ENCODE measurements around the gene VASH2.

VASH2 gene

DNA sequence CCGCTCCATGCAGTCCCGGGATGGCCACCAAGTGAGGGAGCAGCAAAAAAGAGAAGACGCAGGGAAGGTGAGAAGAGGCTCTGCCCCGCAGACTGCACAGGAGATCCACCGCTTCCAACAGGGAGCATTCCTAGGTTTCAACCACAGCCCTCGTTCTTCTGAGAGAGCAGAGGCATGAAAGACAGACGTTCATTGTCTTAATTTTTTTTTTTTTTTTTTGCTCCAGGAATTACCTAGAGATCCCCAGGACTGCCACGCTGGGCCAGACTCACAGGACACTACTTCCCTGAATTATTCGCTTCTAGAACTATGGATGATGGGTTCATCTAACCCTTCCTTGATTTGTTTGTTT lies 33.2 kb upstream of the VASH2 start:
- Histone ChIP-seq H3K4me1 (ENCODE audit: control insufficient read depth in 1 of 2, insufficient read depth in 1 of 2, low read depth in 1 of 2, low read length in 1 of 2) (peaks cover 8% of the 10 kb centered on the region in 2 experiments), H3K4me3 (ENCODE audit: low read depth in 1 of 2, low read length in 1 of 2) (no peak overlapping the region), H3K9me3 (no peaks in the 10 kb centered on the region), H3K27me3 (no peaks in the 10 kb centered on the region), H3K36me3 (no peaks in the 10 kb centered on the region), H3K27ac (no peak overlapping the region)
- TF ChIP-seq, protein P1, sequence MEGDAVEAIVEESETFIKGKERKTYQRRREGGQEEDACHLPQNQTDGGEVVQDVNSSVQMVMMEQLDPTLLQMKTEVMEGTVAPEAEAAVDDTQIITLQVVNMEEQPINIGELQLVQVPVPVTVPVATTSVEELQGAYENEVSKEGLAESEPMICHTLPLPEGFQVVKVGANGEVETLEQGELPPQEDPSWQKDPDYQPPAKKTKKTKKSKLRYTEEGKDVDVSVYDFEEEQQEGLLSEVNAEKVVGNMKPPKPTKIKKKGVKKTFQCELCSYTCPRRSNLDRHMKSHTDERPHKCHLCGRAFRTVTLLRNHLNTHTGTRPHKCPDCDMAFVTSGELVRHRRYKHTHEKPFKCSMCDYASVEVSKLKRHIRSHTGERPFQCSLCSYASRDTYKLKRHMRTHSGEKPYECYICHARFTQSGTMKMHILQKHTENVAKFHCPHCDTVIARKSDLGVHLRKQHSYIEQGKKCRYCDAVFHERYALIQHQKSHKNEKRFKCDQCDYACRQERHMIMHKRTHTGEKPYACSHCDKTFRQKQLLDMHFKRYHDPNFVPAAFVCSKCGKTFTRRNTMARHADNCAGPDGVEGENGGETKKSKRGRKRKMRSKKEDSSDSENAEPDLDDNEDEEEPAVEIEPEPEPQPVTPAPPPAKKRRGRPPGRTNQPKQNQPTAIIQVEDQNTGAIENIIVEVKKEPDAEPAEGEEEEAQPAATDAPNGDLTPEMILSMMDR (IDR thresholded peaks at IDR 0.05) = no peak

DNA sequence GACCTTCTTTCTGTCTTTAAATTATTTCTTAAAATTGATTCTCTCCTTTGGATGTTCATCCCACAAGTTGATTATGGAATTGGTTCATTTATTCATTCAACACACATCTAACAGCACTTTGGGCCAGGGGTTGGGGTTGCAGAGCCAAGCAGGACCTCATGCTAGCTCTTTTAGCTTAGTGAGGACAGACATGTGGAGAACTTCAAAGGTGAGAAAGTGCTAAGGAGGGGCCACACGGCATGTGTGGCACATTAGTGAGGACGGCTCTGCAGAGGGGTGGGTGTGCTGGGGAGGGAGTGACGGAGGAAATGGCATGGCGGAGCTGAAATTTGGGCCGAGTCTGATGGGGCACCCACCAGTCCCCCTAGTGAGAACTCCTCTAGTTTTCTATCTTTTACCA lies 32.5 kb upstream of the VASH2 start:
- H3K4me3 ChIP-seq (ENCODE audit: low read depth in 1 of 2, low read length in 1 of 2) = no peak overlapping the region
- H3K27ac ChIP-seq = no peak overlapping the region
- TF ChIP-seq, protein P1 (IDR thresholded peaks at IDR 0.05) = no peak
- H3K27me3 ChIP-seq = no peaks in the 10 kb centered on the region
- H3K4me1 ChIP-seq (ENCODE audit: control insufficient read depth in 1 of 2, insufficient read depth in 1 of 2, low read depth in 1 of 2, low read length in 1 of 2) = peaks cover 8% of the 10 kb centered on the region in 2 experiments
- H3K9me3 ChIP-seq = no peaks in the 10 kb centered on the region
- no peaks in the 10 kb centered on the region for H3K36me3 ChIP-seq

DNA sequence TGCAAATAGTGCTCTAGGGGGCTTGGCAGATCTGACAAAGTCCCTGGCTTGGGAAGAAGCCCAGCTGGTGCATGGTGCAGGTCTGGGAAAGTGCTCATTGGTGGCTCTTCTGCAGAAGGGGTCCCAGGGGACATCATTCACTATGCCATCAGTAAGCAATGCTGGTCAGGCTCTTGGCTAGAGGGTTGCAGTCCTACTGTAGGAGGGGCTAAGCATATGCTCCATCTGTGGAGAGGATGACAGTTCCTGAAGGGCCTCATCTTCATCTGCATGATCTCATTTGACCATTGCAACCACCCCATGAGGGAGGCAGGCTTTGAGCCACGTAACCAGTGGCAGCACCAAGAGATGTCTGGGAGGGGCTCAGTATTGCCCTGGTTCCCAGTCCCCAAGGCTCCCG lies 31.5 kb upstream of the VASH2 start:
- Histone ChIP-seq H3K9me3 (no peaks in the 10 kb centered on the region), H3K4me3 (ENCODE audit: low read depth in 1 of 2, low read length in 1 of 2) (no peak overlapping the region)
- TF ChIP-seq, protein P1 (IDR thresholded peaks at IDR 0.05) = no peak

DNA sequence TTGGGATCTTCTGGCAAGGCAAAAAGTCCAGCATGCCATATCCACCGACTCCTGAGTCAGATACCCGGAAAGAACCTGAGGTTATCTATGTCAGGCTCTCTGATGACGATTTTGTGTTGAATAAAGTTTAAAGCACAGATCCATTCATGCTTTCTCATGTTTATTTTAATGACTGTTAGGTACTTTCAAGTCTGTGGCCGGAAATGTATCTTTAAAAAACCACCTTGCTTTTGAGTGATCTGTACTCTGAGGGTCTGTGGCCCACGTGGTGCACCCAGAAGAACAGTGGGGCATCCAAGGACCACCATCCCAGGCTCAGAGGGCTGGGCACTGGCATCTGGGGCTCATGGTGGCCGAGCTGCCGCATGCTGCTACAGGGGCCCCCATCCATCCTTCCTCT lies 30.1 kb upstream of the VASH2 start:
- H3K27ac ChIP-seq = no peak overlapping the region
- H3K4me1 ChIP-seq (ENCODE audit: control insufficient read depth in 1 of 2, insufficient read depth in 1 of 2, low read depth in 1 of 2, low read length in 1 of 2) = peaks cover 8% of the 10 kb centered on the region in 2 experiments
- H3K4me3 ChIP-seq (ENCODE audit: low read depth in 1 of 2, low read length in 1 of 2) = no peak overlapping the region
- H3K9me3 ChIP-seq = no peaks in the 10 kb centered on the region
- H3K27me3 ChIP-seq = peaks cover 13% of the 10 kb centered on the region
- TF ChIP-seq, protein P1 (IDR thresholded peaks at IDR 0.05) = no peak
- no peaks in the 10 kb centered on the region for H3K36me3 ChIP-seq

More for the DNA sequence above, 31.5 kb upstream of the VASH2 start:
- Histone ChIP-seq H3K36me3 (no peaks in the 10 kb centered on the region), H3K27me3 (peaks cover under 1% of the 10 kb centered on the region), H3K4me1 (ENCODE audit: control insufficient read depth in 1 of 2, insufficient read depth in 1 of 2, low read depth in 1 of 2, low read length in 1 of 2) (peaks cover 8% of the 10 kb centered on the region in 2 experiments), H3K27ac (no peak overlapping the region)

DNA sequence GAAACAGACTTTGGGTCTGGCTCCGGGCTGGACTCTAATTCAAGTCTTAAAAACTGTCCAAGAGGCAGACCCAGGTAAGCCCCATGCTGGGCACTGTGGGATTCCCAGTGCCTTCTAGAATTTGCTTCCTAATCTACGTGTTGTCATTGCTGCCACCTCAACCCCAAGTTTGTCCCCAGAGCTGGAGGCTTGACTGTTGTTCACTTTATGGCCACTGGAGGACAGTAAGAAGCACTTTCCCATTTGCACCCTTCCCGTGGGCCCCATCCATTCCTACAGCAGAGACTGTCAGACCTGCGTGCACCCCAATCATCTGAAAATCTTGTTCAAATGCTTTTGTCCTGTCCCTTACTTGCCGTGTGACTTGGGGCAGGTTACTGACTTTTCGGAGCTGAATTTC lies 29.4 kb upstream of the VASH2 start:
- Histone ChIP-seq H3K27me3 (peaks cover 13% of the 10 kb centered on the region), H3K9me3 (no peaks in the 10 kb centered on the region), H3K4me1 (ENCODE audit: control insufficient read depth in 1 of 2, insufficient read depth in 1 of 2, low read depth in 1 of 2, low read length in 1 of 2) (peaks cover 8% of the 10 kb centered on the region in 2 experiments), H3K36me3 (no peaks in the 10 kb centered on the region), H3K27ac (no peak overlapping the region), H3K4me3 (ENCODE audit: low read depth in 1 of 2, low read length in 1 of 2) (no peak overlapping the region)
- TF ChIP-seq, protein P1 (IDR thresholded peaks at IDR 0.05) = no peak

DNA sequence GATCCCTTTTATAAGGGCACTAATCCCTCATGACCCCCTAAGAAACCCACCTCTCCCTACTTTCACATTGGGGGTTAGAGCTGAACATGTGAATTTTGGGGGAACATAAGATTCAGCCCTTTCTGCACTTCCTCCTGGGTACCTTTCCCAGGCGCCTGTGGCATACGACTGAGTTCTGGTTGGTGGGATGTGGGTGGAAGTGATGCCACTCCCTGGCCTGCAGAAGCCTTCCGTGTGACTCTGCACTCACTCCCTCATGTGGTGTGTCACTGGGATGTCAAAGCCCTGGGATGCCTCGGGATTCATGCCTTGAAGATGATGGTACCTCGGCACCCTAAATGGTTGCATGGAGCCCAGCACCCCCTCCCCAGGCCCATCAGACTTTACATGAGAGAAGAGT lies 28.3 kb upstream of the VASH2 start:
- Histone ChIP-seq H3K4me3 (ENCODE audit: low read depth in 1 of 2, low read length in 1 of 2) (no peak overlapping the region), H3K36me3 (no peaks in the 10 kb centered on the region), H3K4me1 (ENCODE audit: control insufficient read depth in 1 of 2, insufficient read depth in 1 of 2, low read depth in 1 of 2, low read length in 1 of 2) (peaks cover 0 to under 1% of the 10 kb centered on the region in 2 experiments), H3K27ac (no peak overlapping the region), H3K9me3 (no peaks in the 10 kb centered on the region), H3K27me3 (peaks cover 13% of the 10 kb centered on the region)
- TF ChIP-seq, protein P1 (IDR thresholded peaks at IDR 0.05) = no peak

Data from neutrophil (primary cell).